Measurements from ENCODE around the gene FSIP2.

Gene FSIP2, protein sequence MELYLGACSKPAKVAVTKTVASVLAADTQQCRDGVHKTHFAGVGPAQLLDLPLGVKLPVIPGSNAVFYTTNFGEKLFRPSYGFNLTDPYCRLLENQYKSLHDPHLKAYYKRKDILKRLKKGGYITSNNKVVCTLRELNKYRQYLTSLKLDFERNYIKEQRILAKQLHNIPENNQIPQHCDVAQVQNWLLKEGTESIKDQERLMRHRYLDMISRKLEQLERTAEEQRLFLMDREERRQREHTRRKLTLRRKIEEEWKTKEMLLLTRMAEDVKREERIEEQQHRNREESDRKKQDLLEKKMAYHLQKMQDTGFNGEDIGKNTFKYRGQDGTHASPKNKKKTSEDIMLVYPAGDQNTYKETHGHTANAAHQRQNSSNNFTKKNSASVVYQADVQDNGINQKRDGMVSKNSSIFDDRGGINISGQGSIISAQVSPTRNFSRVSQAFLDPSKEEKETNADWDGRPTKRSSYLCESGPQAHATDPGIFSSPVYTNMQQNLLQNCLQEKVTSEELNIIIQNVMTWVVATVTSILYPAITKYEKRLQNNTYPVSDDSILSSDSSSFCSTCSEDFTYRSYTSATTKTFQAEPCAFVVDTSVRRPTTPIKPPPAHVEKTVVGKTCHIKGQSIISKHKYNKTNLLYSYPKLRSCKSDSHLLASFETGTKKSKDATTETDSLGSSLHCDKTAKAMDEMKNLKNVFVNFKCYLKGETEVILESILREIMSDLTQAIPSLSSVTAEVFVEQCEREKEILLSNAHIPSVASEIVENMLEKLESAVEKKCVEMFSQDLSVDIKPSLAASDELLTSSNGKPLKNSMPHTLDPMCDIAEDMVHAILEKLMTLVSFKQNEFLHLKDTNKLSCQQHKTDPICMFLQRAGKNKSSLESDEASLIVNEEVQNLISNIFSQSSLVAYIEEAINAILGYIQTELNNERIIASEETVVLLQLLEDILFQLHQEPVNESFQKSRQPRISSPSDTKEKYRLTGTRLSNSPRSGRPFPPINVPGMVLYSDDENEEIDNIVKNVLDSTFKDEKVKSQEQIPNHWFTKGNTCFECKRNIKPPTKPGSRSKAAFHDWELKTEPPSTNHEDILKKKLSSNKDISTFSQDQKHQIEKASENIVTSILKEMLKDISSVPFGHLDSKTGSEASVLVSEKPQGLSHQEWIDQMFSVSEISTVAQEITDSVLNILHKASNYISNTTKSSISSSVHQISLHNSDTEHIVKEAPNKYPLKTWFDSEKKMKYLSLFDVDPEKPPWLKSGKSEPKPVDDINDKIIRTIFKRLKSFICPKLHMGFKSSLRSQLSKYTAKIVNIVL (N-terminal part only)

DNA sequence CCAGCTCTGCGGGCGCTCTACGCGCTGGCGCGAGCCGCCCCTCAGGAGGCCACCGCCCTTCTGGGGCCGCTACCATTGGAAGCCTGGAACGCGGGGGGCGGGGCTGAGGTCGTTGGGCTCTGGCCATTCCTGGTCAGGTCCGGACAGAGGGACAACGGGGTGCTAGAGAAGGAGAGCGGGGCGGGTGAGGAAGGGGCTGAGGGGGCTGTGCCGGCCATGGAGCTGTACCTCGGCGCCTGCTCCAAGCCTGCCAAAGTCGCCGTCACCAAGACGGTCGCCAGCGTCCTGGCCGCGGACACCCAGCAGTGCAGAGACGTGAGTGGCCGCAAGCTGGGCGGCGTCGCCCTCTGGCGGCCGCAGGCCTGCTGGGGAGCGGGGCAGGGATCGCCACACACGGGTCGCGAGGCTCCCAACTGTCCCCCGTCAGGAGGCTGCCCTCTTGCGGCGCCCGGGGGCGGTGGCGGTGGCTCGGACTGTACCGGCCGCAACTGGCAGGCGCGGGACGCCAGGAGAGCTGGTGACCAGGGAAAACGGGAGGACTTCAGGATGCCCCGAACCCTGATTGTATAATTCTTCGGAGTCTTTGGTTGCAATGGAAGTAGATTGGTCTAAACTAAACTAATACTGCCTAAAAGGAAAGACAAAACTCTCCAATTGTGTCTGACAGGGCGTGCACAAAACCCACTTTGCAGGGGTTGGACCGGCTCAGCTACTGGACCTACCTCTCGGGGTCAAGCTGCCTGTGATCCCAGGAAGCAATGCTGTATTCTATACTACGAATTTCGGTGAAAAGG lies at the start of gene FSIP2:
Gene FSIP2 (plus strand): TSS at position 126 of the 794 bp plus-strand sequence. CDS start 91 bp downstream, at position 217.
- no peak for DNase-seq

DNA sequence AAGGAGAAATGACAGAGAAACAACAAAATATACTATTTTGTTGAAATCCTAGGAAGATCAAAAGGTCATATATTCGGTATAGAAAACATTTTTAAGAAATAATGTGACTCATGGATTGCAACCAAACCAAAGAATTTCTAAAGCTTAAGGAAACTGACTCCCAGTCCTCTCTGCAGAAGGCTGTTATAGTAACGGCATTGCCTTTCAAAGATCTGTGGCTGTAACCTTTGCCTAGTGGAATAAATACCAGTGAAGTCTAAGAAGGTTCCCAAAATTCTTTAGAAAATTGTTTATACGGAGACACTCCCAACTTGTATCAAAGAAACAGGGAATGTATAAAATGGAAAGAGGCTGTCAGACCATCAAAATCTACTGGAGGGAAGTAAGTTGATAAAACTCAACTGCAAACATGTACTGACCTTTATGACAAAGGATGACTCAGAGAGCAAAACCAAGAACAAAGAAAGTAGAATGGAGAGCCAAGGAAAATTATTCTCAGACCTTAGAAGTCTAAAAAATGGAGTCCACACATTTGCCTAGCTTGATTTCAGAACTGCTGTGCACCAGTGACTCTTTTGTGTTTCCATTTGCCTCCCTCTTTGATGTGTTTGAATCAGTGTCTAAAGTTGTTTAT lies 48.6 kb upstream of the FSIP2 start:
- no peak for DNase-seq

DNA sequence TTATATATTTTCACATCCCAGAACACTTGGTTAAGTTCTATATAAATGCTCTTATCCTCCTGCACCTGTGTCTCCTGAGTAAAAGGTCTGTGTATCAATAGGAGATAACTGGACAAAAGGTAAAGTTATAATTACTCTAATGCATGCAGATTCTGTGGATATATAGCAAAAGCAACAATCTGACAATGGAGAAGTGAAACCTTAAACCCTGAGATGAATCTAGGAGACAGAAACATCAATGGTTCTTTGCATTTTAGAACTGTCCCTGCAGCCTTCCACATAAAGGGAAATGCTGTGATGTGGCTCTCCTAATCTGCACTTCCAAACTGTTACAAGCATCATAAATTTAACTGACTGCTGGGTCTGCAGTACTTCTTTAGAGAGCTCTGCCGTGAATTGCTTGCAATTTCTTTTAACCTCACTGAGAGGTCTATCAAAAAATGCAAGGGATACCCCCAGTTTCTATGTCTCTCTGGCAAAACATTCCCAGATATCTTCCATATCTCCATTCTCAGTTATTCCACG lies 42.8 kb upstream of the FSIP2 start:
- DNase-seq = no peak

DNA sequence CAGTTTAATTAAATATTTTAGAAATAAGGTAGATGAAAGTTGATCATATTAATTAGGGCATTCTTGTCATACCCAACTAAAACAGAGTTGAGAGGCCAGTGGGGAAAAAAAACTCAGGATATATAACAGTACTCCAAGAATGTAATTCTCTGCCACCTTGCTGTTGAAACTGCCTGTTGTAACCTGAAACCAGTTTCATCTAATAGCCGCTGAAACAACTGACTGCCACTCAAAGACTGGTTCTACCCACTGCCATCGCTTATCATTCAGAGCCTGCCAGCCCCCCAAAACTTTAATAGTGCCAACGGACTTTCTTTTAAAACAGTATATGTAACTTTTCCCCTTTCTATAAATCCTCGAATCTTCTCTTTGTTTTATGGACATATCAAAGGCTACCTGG lies 37.7 kb upstream of the FSIP2 start:
- DNase-seq = no peak

DNA sequence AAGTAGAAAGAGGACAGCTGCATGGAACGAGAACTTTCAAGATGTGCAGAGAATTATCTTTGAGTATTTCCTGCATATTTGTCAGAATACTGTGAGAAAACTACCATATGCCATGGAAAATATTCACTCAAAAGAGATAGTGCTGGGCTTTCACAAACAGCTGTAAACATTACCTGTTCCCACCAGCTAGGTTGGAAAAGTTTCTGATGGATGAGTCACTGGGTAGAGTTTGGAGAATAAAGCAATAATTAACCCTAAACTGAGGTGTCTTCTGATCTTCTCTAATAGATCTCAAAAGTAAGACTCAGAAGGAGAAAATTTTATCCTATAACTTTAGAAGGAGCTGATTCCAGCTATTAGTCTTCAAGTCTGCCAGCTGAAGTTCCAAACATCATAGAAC lies 3.9 kb upstream of the FSIP2 start:
- DNase-seq = no peak

DNA sequence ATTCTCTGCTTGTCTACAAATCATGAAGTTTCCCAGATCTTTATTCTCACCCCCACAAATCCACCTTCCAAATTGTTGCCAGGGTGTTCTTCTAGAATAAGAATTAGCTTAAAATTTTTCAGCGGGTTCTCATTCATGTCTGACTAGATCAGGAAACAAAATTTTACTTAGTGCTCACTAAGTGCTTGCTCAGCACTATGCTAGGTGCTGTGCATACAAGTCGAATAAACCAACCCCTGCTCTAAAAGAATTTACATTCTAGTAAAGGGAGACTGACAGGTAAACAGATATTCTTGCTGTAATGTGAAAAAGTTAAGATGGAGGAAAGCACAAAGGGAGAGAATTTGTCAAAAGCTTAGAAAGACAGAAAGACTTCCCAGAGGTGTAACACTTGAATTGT lies 2.4 kb upstream of the FSIP2 start:
- no peak for DNase-seq

DNA sequence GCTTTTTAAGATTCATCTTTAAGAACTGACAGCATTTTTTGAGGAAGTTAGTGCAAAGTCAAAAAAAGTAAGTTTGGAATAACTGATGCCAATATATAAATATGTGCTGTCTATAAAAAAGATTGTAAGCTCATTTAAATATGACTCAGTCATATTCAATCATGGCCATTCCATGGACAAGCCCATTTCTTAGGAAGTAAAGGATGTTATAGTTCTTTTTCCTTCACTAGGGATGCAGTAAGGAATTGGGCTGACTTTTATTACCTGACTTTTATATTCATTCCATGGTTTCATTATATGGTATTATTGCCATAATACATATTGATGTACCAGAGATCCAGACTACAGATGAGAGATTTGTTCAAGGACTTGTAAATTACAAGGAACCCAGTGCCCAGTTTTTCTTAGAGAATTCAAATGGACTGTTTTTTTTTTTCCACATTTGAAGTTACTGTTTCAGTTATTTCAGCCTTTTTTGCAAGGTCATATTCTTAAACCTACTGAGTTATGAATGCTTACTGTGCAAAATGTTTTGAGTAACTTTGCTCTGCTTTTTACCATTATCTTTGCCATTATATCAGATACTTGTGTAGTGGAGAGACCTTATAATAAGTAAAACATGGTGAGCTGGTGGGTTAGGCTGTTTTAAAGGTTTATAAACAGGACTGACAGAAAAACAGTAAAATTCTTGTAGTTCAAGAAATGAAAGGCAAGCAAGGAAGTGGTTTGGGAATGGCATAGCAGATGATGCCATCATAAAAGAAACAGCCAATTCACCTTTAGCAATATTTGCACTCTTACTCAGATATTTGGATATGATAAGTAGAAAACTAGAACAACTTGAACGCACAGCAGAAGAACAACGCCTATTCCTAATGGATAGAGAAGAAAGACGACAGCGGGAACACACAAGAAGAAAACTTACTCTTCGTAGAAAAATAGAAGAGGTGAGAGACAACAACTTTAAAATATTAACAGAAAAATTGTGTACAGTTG lies 7.6 kb downstream of the FSIP2 start:
- no peak for DNase-seq

DNA sequence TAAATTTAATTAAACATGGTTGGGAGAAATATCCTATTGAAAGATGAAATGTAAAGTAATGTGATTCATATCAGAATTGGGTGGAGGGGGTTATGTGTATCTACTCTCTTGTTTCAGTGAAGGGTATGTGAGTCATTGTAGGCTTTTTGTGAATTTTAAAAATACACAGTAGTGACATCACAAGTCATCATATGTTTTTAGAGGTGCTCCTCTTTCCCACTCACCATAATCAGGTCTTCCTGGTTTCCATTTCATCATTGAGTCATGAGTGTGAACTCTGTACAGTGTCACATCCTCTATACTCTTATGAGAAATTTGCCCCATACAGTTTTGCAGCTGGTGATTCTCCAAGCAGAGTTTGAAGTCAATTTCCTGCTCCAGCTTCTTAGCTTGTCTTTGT lies 18.8 kb downstream of the FSIP2 start:
- no peak for DNase-seq

DNA sequence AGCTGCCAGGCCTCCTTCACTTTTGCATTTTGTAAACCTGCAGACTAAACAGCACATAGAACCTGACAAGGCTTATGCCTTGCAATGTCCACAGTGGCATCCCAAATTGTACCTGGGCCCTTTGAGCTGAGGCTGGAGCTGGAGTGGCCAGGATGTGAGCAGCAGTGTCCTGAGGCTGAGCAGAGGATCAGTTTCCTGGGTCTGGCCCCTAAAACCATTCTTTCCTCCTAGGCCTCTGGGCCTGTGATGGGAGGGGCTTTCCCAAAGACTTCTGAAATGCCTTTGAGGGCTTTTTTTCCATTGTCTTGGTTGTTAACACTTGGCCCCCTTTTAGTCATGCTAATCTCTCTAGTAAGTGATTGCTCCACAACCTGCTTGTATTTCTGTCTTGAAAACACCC lies 32.8 kb downstream of the FSIP2 start:
- DNase-seq = no peak

DNA sequence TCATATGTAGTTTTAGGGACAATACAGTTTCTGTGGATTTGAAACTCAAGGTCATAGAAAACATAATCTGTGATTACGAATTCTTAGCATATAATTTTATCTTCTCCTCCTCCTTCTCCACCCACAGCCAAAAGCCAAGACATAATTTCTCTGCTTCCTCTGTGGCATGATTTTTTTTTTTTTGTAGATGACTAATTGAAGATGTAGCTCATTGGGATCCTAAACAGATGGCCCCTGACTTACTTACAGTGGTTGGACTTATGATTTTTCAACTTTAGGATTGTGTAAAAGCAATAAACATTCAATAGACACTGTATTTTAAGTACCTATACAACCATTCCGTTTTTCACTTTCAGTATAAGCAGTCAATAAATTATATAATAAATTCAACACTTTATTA lies 42.3 kb downstream of the FSIP2 start:
- no peak for DNase-seq

DNA sequence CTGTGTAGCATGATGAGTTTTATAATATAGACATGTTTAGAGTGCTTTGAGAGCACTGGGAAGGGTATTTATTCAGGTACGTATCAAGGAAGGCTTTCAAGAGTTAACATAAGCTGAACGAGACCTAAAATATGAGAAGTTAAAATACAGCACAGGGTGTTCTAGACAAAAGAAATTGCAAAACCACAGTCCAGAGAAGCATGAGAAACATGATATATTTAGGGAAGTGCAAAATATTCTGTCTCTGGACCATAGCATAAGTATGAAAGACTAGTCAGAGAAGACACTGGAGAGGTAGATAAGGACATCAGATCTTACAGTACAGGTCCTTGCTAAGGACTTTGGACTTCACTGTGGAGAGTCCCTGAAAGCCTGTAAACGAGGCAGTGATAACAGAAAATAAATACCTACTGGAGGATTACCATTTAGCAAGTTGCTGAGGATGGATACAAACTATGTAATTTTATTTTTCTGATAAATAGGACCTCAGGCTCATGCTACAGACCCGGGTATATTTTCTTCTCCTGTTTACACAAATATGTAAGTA lies 43.7 kb downstream of the FSIP2 start:
- no peak for DNase-seq

DNA sequence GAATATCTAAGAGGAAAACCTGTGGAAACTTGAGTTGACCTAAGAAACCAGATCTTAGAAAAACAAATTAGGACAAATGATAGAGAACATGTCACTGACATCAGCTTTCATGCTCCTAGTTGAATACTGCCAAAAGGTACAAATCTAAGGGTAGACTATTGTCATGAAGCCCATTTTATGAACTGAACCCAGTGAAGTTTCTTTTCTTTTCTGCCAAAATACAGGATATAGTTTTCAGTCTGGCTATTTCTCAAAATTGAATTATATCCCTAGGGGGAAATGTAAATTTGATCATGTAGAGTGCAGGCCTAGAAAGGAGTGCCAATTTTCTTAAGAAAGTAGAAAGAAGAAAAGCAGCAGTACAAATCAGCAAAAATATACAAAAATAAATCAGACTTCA lies 46.6 kb downstream of the FSIP2 start:
- no peak for DNase-seq

DNA sequence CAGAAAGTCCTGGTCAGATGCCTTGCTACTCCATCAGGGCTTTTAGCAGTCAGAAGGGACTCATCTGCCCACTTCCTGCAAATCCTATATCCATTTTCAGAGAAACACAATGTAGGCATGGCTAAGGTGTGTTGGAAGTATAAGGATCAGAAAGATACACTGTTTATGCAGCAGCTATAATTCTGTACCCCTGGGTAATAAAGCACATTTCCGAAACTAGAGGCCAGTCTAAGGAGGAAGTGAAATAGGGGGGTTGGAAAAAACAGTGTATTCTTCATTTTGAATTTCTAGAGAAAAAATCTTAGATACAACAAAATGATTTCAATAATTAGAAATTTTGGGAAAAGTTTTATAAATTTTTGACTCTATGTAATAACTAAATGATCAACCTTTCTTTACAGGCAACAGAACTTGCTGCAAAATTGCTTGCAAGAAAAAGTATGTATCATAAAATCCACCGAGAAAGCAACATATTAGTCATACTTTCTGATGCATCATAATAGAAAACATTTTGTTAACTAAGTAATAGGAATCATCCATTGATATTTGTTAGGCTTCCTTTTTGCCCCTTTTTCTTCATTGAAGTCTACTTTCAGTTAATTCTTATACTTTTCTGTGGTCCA lies 47.4 kb downstream of the FSIP2 start:
- no peak for DNase-seq

DNA sequence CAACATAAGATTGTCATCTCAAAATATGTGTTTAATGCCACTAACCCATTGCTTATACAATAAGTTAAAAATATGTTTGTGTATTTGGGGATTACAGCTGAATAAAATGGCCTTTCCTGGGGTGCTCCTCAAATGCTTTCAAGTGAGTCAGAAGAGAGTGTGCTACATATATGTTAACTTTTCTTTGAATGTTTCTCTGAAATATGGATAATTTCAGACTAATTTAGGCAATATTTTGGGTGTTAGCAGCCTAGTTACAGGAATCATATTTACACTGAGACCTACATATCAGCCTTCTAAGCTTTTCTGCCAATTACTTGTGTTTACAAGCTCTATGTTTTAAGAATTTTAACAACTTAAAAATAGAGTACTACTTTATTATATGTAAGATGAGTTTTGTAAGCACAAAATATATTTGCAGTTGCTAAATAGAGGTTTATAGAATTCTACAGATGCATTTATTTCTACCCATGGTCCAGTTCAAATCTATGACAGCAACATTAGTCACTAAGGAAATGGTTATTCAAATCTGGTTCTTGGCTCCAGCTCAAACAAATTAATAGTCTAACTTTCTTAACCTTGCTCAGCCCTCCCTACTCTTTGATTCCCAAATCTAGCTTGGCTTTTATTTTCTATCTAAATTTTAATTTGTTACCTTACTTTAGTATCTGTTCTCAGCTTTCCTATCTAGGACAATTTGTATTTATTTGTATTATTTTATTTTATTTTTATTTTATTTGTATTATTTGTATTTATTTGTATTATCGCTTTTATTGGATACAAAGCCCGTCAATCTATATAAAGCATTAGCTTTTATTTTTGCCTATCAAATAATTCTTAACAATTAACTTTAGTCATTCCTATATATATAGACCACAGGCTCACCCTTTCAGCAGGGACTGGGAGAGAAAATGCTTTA lies 48.9 kb downstream of the FSIP2 start:
- DNase-seq = no peak

DNA sequence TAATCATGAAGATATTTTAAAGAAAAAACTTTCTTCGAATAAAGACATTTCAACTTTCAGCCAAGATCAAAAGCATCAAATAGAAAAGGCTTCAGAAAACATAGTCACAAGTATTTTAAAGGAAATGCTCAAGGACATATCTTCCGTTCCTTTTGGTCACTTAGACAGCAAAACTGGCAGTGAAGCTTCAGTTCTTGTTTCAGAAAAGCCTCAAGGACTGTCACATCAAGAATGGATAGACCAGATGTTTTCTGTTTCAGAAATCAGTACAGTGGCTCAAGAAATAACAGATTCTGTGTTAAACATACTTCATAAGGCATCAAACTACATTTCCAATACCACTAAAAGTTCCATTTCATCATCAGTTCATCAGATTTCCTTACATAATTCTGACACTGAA lies 51.8 kb downstream of the FSIP2 start:
- no peak for DNase-seq

DNA sequence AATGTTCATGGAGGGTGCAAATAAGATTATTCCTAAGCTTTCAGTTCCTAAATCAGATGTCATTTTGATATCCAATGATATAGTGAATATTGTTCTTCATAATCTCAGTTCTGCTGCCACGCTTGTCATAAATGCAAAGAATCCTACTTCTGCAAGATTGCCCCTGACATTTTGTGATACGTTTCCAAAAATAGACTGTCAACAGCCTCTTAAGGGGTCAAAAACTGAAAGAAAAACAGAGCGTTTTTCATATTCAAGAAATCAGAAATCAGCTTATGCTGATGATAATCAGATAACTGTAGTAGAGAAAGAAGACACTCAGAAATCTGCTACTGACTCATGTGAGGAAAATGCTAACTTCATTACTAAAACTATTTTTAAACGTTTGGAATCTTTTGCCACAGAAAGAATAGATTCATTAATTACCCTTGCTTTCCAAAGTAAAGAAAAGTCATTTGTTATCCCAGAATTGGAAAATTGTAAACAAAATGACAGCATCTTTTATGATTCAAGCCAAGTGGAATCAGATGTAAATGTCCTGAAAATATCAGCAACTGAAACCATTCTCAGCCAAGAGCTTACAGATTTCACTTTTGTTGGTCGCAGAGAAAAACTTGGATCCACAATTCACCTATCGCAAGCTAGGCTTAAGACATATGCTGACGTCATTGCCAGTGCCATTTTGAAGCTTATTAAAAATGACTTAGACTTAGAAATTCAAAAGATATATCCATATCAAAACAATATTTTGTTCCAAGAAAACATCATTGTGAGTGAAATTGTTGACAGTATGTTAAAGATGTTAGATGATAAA lies 55.1 kb downstream of the FSIP2 start:
- no peak for DNase-seq

DNA sequence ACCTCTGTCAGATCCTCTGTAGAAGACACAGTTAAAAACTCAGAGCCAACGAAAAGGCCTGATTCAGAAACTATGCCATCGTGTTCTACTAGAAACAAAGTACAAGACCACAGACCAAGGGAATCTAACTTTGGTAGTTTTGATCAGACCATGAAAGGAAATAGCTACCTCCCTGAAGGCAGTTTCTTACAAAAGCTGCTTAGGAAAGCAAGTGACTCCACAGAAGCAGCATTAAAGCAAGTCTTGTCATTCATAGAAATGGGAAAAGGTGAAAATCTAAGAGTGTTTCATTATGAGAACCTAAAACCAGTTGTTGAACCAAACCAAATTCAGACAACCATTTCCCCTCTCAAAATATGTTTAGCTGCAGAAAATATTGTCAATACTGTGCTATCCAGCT lies 58.2 kb downstream of the FSIP2 start:
- no peak for DNase-seq

Data from DMS79 treated with DMSO at 0.1 percent for 48 hours (cell line).